ELR (cell line): ENCODE data around the gene DMBT1.

Experiments
- DNase-seq: peaks from one replicate; pipeline ENCODE4 v3.0.0-alpha.2; 2015; ENCODE audit warnings: low read depth

The DMBT1 gene

DNA sequence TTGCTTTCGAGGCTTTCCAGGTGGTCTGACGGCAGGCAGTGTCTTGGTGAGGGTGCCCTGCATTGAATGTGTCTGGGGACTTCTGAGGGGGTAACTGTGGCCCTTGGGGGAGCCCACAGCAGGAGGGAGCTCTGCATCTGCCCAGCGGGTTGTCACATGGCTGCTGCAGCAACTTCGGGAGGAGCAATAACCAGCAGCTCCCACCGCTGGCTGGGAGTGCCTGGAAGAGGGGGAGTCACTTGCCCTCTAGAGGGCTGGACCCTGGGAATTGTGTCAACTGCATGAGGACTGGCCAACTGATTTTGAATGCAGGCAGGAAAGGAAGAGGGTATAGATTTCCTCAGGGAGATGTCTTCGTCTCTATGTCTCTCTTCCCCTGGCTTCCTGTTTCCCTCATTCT is 112.7 kb downstream of the DMBT1 start:
- no peak for DNase-seq

DNA sequence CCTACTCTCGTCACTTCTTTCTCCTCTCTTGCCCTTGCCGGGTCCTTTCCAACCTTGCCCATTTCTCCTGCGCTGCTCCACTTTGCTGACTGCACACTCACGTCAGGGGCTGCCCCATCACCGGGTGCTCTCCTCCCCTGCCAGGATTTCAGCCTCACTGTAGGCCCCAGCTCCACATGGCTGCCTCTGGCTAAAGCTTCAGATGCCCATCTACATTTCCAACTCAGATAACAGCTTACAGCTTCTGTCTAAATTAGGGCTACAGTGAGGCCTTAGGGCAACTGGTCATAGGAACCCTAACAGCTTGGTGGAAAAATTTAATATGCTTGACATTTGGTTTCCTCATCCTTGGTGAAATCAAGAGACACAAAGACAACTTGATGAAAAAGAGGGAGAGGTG is 113.2 kb downstream of the DMBT1 start:
- no peak for DNase-seq

DNA sequence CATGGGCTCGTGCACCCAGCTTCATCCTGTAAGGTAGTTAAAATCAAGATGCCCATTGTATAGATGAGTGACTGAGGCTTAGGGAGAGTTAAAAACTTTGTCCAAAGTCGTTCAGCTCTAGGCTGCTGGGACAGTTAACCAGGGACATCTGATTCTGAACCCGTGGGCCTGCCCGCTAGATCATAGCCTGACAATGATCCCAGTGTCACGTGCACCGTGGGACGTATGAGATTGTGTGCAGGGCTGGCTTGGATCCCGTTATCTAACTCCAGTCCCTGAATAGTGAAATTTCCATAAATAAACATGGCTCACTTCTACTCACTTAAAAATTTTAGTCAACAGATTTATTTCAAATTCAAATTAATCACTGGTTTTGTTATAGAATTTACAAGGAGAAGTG is 114.2 kb downstream of the DMBT1 start:
- DNase-seq, result no peak

DNA sequence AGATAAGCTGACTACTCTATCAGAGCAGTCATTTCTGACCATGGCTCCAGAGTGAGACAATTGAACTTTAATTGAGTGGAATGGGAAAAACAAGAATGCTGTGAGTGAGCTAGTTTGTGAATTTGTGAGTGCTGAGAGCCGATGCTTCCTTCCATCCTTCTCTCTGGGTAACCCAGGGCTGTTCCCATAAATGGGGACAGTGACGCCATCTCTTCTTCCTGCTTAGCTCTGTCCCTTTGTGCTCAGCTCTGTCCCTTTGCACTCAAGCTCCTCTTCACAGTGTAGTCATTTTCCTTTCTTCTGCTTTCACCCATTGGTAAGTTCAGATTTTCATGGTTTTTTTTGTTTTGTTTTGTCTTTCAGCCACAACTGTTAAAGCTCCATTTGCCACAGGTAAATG is 114.7 kb downstream of the DMBT1 start:
- DNase-seq, result no peak

DNA sequence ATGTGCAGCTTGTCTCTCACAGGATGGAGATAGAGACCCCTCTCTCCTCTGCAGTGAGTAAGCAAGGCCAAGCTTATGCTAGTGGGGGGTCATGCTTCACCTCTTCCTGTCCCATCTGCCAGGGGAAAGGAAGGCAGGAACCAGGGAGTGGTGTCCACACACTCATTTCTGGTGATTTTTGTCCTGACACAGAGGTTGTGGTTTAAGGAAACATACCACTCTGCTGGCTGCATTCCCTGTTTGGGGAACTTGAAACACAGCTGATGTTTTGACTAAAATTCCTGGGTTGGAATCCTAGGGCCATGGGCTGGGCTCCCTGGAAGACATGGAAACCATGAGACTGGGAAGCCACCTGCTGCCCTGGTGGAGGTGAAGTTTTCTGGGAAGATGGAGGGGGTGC is 117.7 kb downstream of the DMBT1 start:
- no peak for DNase-seq

DNA sequence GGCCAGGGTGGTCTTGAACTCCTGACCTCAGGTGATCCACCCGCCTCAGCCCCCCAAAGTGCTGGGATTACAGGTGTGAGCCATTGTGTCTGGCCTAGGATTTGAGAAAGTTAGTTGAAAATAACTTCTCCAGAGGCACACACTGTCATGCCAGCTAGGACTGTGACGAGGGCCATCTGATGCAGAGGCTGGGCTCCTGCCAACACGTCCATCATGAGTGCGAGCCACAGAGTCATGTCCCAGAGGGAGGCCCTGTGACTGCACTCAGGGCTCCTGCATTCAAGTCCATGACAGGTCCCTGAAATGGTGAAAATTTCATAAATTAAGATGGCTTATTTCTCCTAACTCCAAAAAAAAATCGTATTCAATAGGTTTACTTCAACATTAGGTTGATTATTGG is 122.0 kb downstream of the DMBT1 start:
- DNase-seq, result no peak

DNA sequence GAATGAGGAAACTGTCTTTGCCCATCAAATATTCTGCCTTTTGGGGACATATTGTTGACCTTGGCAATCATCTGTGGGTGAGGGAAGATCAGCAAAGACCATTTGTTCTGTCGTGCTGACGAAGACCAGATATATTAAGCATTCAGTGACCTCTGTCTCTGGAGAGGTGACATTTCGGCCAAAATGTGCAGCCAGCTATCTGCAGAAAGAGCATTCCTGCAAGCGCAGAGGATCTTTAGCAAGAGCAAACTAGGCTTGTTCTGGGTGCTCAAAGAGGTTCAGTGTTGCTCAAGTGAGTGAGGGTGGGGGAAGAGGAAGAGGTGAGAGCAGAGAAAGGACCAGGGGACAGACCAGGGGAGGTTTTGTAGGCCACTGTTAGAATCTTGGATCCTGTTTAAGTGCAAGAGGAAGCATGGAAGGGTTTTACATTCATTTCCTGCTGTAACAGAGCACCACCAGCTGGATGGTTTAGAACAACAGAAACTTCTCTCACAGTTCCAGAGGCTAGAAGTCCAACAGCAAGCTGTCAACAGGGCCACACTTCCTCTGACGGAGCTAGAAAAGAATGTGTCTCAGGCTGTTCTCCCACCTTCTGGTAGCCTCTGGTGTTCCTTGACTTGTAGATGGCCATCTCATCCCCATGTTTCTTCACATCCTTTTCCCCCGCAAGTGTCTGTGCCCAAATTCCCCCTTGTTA is 127.9 kb downstream of the DMBT1 start:
- DNase-seq, result peak; percentile 47

DNA sequence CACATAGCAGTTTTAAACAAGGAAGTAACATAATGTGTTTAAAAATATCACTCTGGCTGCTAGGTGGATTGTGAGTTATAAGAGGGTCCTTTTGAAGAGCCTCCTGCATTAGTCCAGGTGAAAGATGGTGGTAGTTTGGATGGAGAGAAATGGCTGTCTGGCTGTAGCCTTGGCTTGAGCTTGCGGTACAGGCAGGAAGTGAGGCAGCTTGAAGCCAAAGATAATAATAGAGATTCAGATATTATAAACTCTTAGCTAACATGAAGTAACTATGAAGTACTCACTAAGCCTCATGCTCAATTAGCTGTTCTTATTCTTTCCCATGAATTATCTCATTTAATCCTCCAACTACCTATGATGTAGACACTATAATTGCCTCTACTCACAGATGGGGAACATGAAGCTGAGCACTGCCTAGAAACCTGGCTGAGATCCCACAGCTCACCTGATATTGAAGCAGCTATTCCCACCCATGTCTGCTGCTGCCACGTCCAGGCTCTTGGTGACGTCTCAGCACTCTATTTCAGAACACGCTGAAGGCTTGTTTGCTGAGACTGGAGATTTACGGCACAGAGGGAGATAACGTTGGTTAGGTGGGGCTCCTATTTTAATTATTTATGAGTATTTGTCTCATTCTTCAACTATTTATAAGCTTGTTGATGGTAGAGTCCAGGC is 128.7 kb downstream of the DMBT1 start:
- no peak for DNase-seq

DNA sequence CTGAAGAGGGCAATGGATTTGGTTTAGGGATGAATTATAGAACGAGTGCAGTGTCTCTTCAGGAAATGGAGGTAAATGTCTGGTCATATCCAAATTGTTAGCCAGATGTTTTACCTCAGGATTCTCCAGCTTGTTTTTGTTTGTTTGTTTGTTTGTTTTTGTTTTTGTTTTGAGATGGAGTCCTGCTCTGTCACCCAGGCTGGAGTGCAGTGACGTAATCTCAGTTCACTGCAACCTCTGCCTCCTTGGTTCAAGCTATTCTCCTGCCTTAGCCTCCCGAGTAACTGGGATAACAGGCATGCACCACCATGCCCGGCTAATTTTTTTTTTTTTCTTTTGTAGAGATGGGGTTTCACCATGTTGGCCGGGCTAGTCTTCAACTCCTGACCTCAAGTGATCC is 132.2 kb downstream of the DMBT1 start:
- no peak for DNase-seq
